Measurements from ENCODE around the gene KCNJ18. TPM values are rescaled to one million over a fixed set of nuclear protein-coding genes. Genes with fewer than 3 reads are reported as not detected.

Gene KCNJ18
- total and polyA plus RNA-seq, 9 of the 15 experiments (the other 6 are each of a cell fraction or from before 2014, with no cell fraction given), result not detected

DNA sequence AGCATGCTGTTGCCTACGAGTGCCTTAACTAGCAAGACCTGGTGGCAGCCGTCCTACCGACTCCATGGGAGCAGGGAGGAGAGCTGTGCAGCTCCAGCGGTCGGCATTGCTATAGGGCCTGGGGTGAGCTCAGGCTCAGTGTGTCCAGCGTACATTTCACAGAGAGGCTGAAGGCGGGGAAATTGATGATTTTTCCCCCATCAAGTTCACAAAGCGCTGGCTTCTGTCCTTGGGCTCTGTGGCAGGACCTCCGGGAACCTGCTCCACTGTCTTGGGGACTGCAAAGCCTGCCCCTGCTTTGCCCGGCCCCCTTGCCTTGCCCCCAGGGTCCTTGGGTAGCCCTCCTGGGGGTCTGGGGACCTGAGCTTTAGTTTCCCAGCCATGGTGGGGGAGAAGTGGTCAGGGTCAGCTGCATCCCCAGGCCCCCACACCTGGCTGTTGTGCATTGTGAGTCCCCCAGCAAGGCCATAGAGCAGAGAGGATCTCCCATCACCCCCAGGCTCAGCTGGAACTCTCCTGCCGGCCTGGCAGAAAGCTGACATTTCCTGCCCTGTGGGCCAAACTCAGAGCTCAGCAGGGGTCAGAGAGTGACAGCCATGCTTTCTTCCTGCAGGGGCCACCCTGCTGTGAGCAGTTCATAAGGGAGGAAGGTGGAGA lies 3.9 kb upstream of the KCNJ18 start:
- H3K27ac ChIP-seq (ENCODE audit: extremely low read depth, low read depth, low read length), result no peak overlapping the region
- no peaks in the 10 kb centered on the region for H3K79me2 ChIP-seq (ENCODE audit: control insufficient read depth, insufficient read depth, low read length)
- ChIA-PET POLR2A (no interaction called here), CTCF (ENCODE audit: low intra/inter-chr PET ratio) (no interaction called here)
- FAIRE-seq (no peak), DNase-seq (ENCODE audit: extremely low read depth in 1 of 4, low spot score in 3 of 4) (no peak), ATAC-seq (peak; percentile 24; the same call in 1 of the 3 replicates)
- H3K4me3 ChIP-seq, result no peak overlapping the region
- BruUV-seq (replicated peaks), result no TSS peak
- in situ Hi-C loops (cut with MboI) (no loop called here), intact Hi-C loops (cut with micrococcal nuclease) (no loop called here)
- no peaks in the 10 kb centered on the region for H3K9me1 ChIP-seq (ENCODE audit: control insufficient read depth, insufficient read depth, low read length)
- no peak overlapping the region for H3K4me2 ChIP-seq (ENCODE audit: insufficient read depth, low read length)
- peaks cover 0 to 6% of the 10 kb centered on the region in 2 experiments; a peak in 1 of 5 replicates for H3K27me3 ChIP-seq (ENCODE audit: control insufficient read depth in 2 of 2, insufficient read depth in 2 of 2, low read length in 2 of 2)
- H3K36me3 ChIP-seq (ENCODE audit: control insufficient read depth, insufficient read depth, low read length), result no peaks in the 10 kb centered on the region
- no peak overlapping the region for H2AFZ ChIP-seq (ENCODE audit: low read depth, low read length)
- WGBS (ENCODE audit: insufficient coverage, low coverage, missing lambda C conversion rate), result 13% methylated on average over 11 of the region's 11 CpGs
- H3K9me3 ChIP-seq (replicated peaks; ENCODE audit: control insufficient read depth, insufficient read depth, low read depth, low read length), result no peaks in the 10 kb centered on the region
- H4K20me1 ChIP-seq (replicated peaks; ENCODE audit: control insufficient read depth, insufficient read depth, low read length), result no peaks in the 10 kb centered on the region
- no peak overlapping the region for H3K9ac ChIP-seq (ENCODE audit: insufficient read depth in 1 of 2, low read depth in 2 of 2, low read length in 2 of 2)
- no peaks in the 10 kb centered on the region for H3K4me1 ChIP-seq (replicated peaks in 1 of 2; ENCODE audit: control insufficient read depth in 2 of 2, insufficient read depth in 2 of 2, low read length in 2 of 2)
- TF ChIP-seq PPARD (CRISPR knock-in tag; IDR thresholded peaks at IDR 0.05) (no peak), BHLHE40 (IDR thresholded peaks at IDR 0.05; ENCODE audit: low read length) (no peak), ZNF124 (CRISPR knock-in tag; IDR thresholded peaks at IDR 0.05) (no peak), RNF2 (IDR thresholded peaks at IDR 0.05) (no peak), CC2D1A (IDR thresholded peaks at IDR 0.05) (no peak), BRCA1 (IDR thresholded peaks at IDR 0.05) (no peak), BRCA1 (CRISPR knock-in tag; IDR thresholded peaks at IDR 0.05) (no peak), ZNF77 (CRISPR knock-in tag; IDR thresholded peaks at IDR 0.05) (no peak), U2AF1 (optimal IDR thresholded peaks at IDR 0.05; ENCODE audit: low read depth, low read length) (no peak), KAT7 (CRISPR knock-in tag; IDR thresholded peaks at IDR 0.05; ENCODE audit: borderline replicate concordance) (no peak), ZSCAN29 (IDR thresholded peaks at IDR 0.05) (no peak)
- TF ChIP-seq, protein P1, sequence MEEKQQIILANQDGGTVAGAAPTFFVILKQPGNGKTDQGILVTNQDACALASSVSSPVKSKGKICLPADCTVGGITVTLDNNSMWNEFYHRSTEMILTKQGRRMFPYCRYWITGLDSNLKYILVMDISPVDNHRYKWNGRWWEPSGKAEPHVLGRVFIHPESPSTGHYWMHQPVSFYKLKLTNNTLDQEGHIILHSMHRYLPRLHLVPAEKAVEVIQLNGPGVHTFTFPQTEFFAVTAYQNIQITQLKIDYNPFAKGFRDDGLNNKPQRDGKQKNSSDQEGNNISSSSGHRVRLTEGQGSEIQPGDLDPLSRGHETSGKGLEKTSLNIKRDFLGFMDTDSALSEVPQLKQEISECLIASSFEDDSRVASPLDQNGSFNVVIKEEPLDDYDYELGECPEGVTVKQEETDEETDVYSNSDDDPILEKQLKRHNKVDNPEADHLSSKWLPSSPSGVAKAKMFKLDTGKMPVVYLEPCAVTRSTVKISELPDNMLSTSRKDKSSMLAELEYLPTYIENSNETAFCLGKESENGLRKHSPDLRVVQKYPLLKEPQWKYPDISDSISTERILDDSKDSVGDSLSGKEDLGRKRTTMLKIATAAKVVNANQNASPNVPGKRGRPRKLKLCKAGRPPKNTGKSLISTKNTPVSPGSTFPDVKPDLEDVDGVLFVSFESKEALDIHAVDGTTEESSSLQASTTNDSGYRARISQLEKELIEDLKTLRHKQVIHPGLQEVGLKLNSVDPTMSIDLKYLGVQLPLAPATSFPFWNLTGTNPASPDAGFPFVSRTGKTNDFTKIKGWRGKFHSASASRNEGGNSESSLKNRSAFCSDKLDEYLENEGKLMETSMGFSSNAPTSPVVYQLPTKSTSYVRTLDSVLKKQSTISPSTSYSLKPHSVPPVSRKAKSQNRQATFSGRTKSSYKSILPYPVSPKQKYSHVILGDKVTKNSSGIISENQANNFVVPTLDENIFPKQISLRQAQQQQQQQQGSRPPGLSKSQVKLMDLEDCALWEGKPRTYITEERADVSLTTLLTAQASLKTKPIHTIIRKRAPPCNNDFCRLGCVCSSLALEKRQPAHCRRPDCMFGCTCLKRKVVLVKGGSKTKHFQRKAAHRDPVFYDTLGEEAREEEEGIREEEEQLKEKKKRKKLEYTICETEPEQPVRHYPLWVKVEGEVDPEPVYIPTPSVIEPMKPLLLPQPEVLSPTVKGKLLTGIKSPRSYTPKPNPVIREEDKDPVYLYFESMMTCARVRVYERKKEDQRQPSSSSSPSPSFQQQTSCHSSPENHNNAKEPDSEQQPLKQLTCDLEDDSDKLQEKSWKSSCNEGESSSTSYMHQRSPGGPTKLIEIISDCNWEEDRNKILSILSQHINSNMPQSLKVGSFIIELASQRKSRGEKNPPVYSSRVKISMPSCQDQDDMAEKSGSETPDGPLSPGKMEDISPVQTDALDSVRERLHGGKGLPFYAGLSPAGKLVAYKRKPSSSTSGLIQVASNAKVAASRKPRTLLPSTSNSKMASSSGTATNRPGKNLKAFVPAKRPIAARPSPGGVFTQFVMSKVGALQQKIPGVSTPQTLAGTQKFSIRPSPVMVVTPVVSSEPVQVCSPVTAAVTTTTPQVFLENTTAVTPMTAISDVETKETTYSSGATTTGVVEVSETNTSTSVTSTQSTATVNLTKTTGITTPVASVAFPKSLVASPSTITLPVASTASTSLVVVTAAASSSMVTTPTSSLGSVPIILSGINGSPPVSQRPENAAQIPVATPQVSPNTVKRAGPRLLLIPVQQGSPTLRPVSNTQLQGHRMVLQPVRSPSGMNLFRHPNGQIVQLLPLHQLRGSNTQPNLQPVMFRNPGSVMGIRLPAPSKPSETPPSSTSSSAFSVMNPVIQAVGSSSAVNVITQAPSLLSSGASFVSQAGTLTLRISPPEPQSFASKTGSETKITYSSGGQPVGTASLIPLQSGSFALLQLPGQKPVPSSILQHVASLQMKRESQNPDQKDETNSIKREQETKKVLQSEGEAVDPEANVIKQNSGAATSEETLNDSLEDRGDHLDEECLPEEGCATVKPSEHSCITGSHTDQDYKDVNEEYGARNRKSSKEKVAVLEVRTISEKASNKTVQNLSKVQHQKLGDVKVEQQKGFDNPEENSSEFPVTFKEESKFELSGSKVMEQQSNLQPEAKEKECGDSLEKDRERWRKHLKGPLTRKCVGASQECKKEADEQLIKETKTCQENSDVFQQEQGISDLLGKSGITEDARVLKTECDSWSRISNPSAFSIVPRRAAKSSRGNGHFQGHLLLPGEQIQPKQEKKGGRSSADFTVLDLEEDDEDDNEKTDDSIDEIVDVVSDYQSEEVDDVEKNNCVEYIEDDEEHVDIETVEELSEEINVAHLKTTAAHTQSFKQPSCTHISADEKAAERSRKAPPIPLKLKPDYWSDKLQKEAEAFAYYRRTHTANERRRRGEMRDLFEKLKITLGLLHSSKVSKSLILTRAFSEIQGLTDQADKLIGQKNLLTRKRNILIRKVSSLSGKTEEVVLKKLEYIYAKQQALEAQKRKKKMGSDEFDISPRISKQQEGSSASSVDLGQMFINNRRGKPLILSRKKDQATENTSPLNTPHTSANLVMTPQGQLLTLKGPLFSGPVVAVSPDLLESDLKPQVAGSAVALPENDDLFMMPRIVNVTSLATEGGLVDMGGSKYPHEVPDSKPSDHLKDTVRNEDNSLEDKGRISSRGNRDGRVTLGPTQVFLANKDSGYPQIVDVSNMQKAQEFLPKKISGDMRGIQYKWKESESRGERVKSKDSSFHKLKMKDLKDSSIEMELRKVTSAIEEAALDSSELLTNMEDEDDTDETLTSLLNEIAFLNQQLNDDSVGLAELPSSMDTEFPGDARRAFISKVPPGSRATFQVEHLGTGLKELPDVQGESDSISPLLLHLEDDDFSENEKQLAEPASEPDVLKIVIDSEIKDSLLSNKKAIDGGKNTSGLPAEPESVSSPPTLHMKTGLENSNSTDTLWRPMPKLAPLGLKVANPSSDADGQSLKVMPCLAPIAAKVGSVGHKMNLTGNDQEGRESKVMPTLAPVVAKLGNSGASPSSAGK (IDR thresholded peaks at IDR 0.05), result no peak

Data from K562 (cell line).